ENCODE data around the gene COQ4.

DNA sequence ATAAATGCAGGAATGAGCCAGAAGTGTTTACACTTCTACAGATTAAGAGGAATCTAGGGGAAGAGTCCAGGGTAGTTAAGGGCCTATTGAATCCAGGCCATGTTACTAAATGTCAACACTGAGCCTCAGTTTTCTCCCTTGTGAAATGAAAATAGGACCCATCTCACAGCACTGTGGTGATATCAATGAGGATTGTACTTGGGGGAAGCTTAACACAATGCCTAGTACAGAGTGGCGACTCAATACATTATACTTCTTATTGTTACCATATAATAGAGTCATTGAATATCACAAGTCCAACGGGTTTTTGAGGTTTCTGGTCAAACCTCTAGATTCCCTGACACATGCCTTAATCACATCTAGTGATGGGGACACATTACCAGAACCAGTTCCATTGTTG lies 5.0 kb upstream of the COQ4 start:
- TF ChIP-seq, protein P1, sequence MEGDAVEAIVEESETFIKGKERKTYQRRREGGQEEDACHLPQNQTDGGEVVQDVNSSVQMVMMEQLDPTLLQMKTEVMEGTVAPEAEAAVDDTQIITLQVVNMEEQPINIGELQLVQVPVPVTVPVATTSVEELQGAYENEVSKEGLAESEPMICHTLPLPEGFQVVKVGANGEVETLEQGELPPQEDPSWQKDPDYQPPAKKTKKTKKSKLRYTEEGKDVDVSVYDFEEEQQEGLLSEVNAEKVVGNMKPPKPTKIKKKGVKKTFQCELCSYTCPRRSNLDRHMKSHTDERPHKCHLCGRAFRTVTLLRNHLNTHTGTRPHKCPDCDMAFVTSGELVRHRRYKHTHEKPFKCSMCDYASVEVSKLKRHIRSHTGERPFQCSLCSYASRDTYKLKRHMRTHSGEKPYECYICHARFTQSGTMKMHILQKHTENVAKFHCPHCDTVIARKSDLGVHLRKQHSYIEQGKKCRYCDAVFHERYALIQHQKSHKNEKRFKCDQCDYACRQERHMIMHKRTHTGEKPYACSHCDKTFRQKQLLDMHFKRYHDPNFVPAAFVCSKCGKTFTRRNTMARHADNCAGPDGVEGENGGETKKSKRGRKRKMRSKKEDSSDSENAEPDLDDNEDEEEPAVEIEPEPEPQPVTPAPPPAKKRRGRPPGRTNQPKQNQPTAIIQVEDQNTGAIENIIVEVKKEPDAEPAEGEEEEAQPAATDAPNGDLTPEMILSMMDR (conservative IDR thresholded peaks at IDR 0.05; ENCODE audit: low read depth, low read length) = no peak
- TF ChIP-seq EZH2 (IDR thresholded peaks at IDR 0.05; ENCODE audit: borderline replicate concordance, low read depth, low read length, poor library complexity, severe bottlenecking) = no peak
